Measurements from ENCODE around the gene SOX9. TPM values are rescaled to one million over a fixed set of nuclear protein-coding genes. Genes with fewer than 3 reads are reported as not detected.

SOX9 gene
- total and polyA plus RNA-seq, 9 of the 15 experiments (the other 6 are each of a cell fraction or from before 2014, with no cell fraction given), result 0.04 TPM; not detected in 8

GRCh38 chr17:72095316-72095715 is 25.5 kb upstream of the SOX9 start (continued):
- TF ChIP-seq ZNF707 (CRISPR knock-in tag; conservative IDR thresholded peaks at IDR 0.05) (no peak), ZNF407 (IDR thresholded peaks at IDR 0.05; ENCODE audit: low read depth) (no peak), SAFB (IDR thresholded peaks at IDR 0.05; ENCODE audit: borderline replicate concordance, low read depth, low read length) (no peak), ZNF41 (CRISPR knock-in tag; conservative IDR thresholded peaks at IDR 0.05) (no peak), CREB1 (IDR thresholded peaks at IDR 0.05) (no peak), CREB1 (CRISPR knock-in tag; IDR thresholded peaks at IDR 0.05) (no peak), BCL6 (CRISPR knock-in tag; IDR thresholded peaks at IDR 0.05) (no peak), CBFA2T3 (IDR thresholded peaks at IDR 0.05) (no peak)

All from K562 (cell line).